ENCODE measurements around the gene WDR88.

- TF ChIP-seq ARNT (IDR thresholded peaks at IDR 0.05) = no peak
- TF ChIP-seq HDGF (IDR thresholded peaks at IDR 0.05; ENCODE audit: borderline replicate concordance) = no peak
- no peak for TF ChIP-seq BHLHE40 (IDR thresholded peaks at IDR 0.05; ENCODE audit: borderline replicate concordance)
- no peak for TF ChIP-seq FOXA1 (IDR thresholded peaks at IDR 0.05)
- TF ChIP-seq, protein P1, sequence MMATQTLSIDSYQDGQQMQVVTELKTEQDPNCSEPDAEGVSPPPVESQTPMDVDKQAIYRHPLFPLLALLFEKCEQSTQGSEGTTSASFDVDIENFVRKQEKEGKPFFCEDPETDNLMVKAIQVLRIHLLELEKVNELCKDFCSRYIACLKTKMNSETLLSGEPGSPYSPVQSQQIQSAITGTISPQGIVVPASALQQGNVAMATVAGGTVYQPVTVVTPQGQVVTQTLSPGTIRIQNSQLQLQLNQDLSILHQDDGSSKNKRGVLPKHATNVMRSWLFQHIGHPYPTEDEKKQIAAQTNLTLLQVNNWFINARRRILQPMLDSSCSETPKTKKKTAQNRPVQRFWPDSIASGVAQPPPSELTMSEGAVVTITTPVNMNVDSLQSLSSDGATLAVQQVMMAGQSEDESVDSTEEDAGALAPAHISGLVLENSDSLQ (IDR thresholded peaks at IDR 0.05) = no peak
- TF ChIP-seq SUZ12 (IDR thresholded peaks at IDR 0.05) = no peak
- no peak for TF ChIP-seq ELF4 (IDR thresholded peaks at IDR 0.05)
- TF ChIP-seq ZNF384 (IDR thresholded peaks at IDR 0.05) = no peak
- no peak for TF ChIP-seq TARDBP (IDR thresholded peaks at IDR 0.05)
- no peak for TF ChIP-seq FOXK2 (IDR thresholded peaks at IDR 0.05)
- TF ChIP-seq NFRKB (IDR thresholded peaks at IDR 0.05) = no peak
- TF ChIP-seq FOXM1 (IDR thresholded peaks at IDR 0.05; ENCODE audit: borderline replicate concordance) = no peak
- TF ChIP-seq SP1 (IDR thresholded peaks at IDR 0.05) = no peak
These were observed 71.6 kb downstream of the WDR88 start for GRCh38 chr19:33203529-33203928.

Data from HEK293T (cell line).